Measurements from ENCODE around the gene OR52A1. TPM values are rescaled to one million over a fixed set of nuclear protein-coding genes. Genes with fewer than 3 reads are reported as not detected.

Gene OR52A1
- total and polyA plus RNA-seq, 9 of the 15 experiments (the other 6 are each of a cell fraction or from before 2014, with no cell fraction given) = under 0.01 to 0.33 (median 0.13) TPM; not detected in 3

GRCh38 chr11:5129457-5129877 lies 25.1 kb downstream of the OR52A1 start (continued):
- TF ChIP-seq, protein P1, sequence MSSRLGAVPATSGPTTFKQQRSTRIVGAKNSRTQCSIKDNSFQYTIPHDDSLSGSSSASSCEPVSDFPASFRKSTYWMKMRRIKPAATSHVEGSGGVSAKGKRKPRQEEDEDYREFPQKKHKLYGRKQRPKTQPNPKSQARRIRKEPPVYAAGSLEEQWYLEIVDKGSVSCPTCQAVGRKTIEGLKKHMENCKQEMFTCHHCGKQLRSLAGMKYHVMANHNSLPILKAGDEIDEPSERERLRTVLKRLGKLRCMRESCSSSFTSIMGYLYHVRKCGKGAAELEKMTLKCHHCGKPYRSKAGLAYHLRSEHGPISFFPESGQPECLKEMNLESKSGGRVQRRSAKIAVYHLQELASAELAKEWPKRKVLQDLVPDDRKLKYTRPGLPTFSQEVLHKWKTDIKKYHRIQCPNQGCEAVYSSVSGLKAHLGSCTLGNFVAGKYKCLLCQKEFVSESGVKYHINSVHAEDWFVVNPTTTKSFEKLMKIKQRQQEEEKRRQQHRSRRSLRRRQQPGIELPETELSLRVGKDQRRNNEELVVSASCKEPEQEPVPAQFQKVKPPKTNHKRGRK (tag; IDR thresholded peaks at IDR 0.05) = no peak
- TF ChIP-seq, protein P2, sequence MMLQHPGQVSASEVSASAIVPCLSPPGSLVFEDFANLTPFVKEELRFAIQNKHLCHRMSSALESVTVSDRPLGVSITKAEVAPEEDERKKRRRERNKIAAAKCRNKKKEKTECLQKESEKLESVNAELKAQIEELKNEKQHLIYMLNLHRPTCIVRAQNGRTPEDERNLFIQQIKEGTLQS (IDR thresholded peaks at IDR 0.05) = peak; percentile 98
- TF ChIP-seq, protein P2 (CRISPR knock-in tag; conservative IDR thresholded peaks at IDR 0.05) = no peak; the same call in 1 of the 2 replicates
- peak; percentile 69 for TF ChIP-seq EP400 (IDR thresholded peaks at IDR 0.05)
- peak; percentile 80; the same call in 1 of the 2 replicates for TF ChIP-seq ZNF589 (CRISPR knock-in tag; IDR thresholded peaks at IDR 0.05; ENCODE audit: low read depth)
- TF ChIP-seq, protein P3, sequence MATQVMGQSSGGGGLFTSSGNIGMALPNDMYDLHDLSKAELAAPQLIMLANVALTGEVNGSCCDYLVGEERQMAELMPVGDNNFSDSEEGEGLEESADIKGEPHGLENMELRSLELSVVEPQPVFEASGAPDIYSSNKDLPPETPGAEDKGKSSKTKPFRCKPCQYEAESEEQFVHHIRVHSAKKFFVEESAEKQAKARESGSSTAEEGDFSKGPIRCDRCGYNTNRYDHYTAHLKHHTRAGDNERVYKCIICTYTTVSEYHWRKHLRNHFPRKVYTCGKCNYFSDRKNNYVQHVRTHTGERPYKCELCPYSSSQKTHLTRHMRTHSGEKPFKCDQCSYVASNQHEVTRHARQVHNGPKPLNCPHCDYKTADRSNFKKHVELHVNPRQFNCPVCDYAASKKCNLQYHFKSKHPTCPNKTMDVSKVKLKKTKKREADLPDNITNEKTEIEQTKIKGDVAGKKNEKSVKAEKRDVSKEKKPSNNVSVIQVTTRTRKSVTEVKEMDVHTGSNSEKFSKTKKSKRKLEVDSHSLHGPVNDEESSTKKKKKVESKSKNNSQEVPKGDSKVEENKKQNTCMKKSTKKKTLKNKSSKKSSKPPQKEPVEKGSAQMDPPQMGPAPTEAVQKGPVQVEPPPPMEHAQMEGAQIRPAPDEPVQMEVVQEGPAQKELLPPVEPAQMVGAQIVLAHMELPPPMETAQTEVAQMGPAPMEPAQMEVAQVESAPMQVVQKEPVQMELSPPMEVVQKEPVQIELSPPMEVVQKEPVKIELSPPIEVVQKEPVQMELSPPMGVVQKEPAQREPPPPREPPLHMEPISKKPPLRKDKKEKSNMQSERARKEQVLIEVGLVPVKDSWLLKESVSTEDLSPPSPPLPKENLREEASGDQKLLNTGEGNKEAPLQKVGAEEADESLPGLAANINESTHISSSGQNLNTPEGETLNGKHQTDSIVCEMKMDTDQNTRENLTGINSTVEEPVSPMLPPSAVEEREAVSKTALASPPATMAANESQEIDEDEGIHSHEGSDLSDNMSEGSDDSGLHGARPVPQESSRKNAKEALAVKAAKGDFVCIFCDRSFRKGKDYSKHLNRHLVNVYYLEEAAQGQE (IDR thresholded peaks at IDR 0.05; ENCODE audit: borderline replicate concordance) = peak; percentile 26; the same call in 1 of the 2 replicates
- TF ChIP-seq, protein P3 (CRISPR knock-in tag; IDR thresholded peaks at IDR 0.05; ENCODE audit: low read depth) = no peak
- TF ChIP-seq, protein P4, sequence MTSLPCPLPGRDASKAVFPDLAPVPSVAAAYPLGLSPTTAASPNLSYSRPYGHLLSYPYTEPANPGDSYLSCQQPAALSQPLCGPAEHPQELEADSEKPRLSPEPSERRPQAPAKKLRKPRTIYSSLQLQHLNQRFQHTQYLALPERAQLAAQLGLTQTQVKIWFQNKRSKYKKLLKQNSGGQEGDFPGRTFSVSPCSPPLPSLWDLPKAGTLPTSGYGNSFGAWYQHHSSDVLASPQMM (CRISPR knock-in tag; IDR thresholded peaks at IDR 0.05) = no peak
- 0 out of 2 replicates have a peak, but pooled peaks have one; percentile 13 for TF ChIP-seq CHAMP1 (IDR thresholded peaks at IDR 0.05)
- TF ChIP-seq, protein P5, sequence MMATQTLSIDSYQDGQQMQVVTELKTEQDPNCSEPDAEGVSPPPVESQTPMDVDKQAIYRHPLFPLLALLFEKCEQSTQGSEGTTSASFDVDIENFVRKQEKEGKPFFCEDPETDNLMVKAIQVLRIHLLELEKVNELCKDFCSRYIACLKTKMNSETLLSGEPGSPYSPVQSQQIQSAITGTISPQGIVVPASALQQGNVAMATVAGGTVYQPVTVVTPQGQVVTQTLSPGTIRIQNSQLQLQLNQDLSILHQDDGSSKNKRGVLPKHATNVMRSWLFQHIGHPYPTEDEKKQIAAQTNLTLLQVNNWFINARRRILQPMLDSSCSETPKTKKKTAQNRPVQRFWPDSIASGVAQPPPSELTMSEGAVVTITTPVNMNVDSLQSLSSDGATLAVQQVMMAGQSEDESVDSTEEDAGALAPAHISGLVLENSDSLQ (IDR thresholded peaks at IDR 0.05) = peak; percentile 53
